HG03159 (cell line): ENCODE data around the gene OSR1.
A peak's percentile ranks its signal among the peaks of the same experiment; 100 is the strongest.
"Not testable (repeated sequence)": the region's sequence is repeated elsewhere in the genome, so short reads cannot be mapped to it uniquely, and the experiment has no call there.

Experiments used
- ATAC-seq: cut with Tn5 transposase; IDR thresholded peaks from one replicate; pipeline ENCODE4 v1.9.1; 2021; ENCODE audit warnings: mild to moderate bottlenecking, moderate library complexity; ENCODE audit not compliant: unreplicated experiment

The OSR1 gene

GRCh38 chr2:19358242-19359020 lies at the start of gene OSR1:
OSR1 (minus strand) TSS chr2:19358623; CDS start chr2:19353805, 4,818 bp downstream.
- no peak for ATAC-seq

GRCh38 chr2:19403785-19404184 lies 45.4 kb upstream of the OSR1 start:
- ATAC-seq, result no peak

GRCh38 chr2:19392191-19392590 lies 33.8 kb upstream of the OSR1 start:
- no peak for ATAC-seq

- ATAC-seq, result not testable (repeated sequence)
Measured at GRCh38 chr2:19389469-19389868, 31.0 kb upstream of the OSR1 start.

GRCh38 chr2:19380532-19380931 lies 22.1 kb upstream of the OSR1 start:
- no peak for ATAC-seq

GRCh38 chr2:19378939-19379338 lies 20.5 kb upstream of the OSR1 start:
- ATAC-seq, result no peak

GRCh38 chr2:19377717-19378116 lies 19.3 kb upstream of the OSR1 start:
- no peak for ATAC-seq

- ATAC-seq, result no peak
Measured at GRCh38 chr2:19373352-19373751, 14.9 kb upstream of the OSR1 start.

GRCh38 chr2:19371996-19372582 lies 13.7 kb upstream of the OSR1 start:
- ATAC-seq, result no peak

- ATAC-seq, result no peak
Measured at GRCh38 chr2:19369341-19369955, 11.0 kb upstream of the OSR1 start.

- ATAC-seq, result no peak
Measured at GRCh38 chr2:19368760-19369159, 10.3 kb upstream of the OSR1 start.

GRCh38 chr2:19367326-19367725 lies 8.9 kb upstream of the OSR1 start:
- ATAC-seq, result no peak

- no peak for ATAC-seq
Measured at GRCh38 chr2:19365126-19365525, 6.7 kb upstream of the OSR1 start.

- no peak for ATAC-seq
Measured at GRCh38 chr2:19364014-19364413, 5.6 kb upstream of the OSR1 start.

GRCh38 chr2:19363474-19363778 lies 5.0 kb upstream of the OSR1 start:
- no peak for ATAC-seq

GRCh38 chr2:19362755-19363473 lies 4.5 kb upstream of the OSR1 start:
- peak; percentile 42 for ATAC-seq

GRCh38 chr2:19362094-19362754 lies 3.8 kb upstream of the OSR1 start:
- ATAC-seq, result no peak

GRCh38 chr2:19361325-19361990 lies 3.0 kb upstream of the OSR1 start:
- ATAC-seq, result no peak

GRCh38 chr2:19360966-19361321 lies 2.5 kb upstream of the OSR1 start:
- ATAC-seq, result no peak

- ATAC-seq, result no peak
Measured at GRCh38 chr2:19360266-19360965, 2.0 kb upstream of the OSR1 start.
